RWPE2 (cell line): ENCODE results near the gene BRMS1.

Experiments
- ATAC-seq: fragments of 200-7000 bp; cut with Tn5 transposase; 3 replicates; pipeline ENCODE4 v1.9.1; 2021; ENCODE audit warnings: low read depth
- DNase-seq: peaks from one replicate; pipeline ENCODE4 v3.0.0-alpha.2; 2020; ENCODE audit warnings: low spot score
- H3K27ac ChIP-seq: fragments of 450-650 bp; 2 replicates; pipeline ENCODE4 v1.5.1; 2017; ENCODE audit warnings: mild to moderate bottlenecking; ENCODE audit not compliant: poor library complexity, severe bottlenecking
- H3K27me3 ChIP-seq: fragments of 250-450 bp; sonication (Bioruptor Pico); 2 replicates; pipeline ENCODE4 v1.5.1; 2021; ENCODE audit warnings: mild to moderate bottlenecking, moderate library complexity; ENCODE audit not compliant: insufficient read depth, poor library complexity, severe bottlenecking
- H3K36me3 ChIP-seq: fragments of 250-450 bp; sonication (Bioruptor Pico); 2 replicates; pipeline ENCODE4 v1.5.1; 2020; ENCODE audit warnings: low read depth, mild to moderate bottlenecking, moderate library complexity
- H3K4me1 ChIP-seq: fragments of 250-450 bp; sonication (Bioruptor Pico); 2 replicates; pipeline ENCODE4 v1.5.1; 2021; ENCODE audit warnings: mild to moderate bottlenecking, moderate library complexity; ENCODE audit not compliant: insufficient read depth, poor library complexity, severe bottlenecking
- H3K4me3 ChIP-seq: fragments of 250-450 bp; sonication (Bioruptor Pico); 2 replicates; pipeline ENCODE4 v1.5.1; 2021; ENCODE audit warnings: mild to moderate bottlenecking, moderate library complexity; ENCODE audit not compliant: severe bottlenecking
- H3K9me3 ChIP-seq: fragments of 250-450 bp; sonication (Bioruptor Pico); 2 replicates; pipeline ENCODE4 v1.5.1; 2021; ENCODE audit warnings: mild to moderate bottlenecking, moderate library complexity; ENCODE audit not compliant: severe bottlenecking
- TF ChIP-seq, protein P1 (sequence below): fragments of 450-650 bp; IDR thresholded peaks from one replicate; pipeline ENCODE4 v1.5.1; 2017; ENCODE audit warnings: mild to moderate bottlenecking, moderate library complexity; ENCODE audit not compliant: poor library complexity, severe bottlenecking

Gene BRMS1

DNA sequence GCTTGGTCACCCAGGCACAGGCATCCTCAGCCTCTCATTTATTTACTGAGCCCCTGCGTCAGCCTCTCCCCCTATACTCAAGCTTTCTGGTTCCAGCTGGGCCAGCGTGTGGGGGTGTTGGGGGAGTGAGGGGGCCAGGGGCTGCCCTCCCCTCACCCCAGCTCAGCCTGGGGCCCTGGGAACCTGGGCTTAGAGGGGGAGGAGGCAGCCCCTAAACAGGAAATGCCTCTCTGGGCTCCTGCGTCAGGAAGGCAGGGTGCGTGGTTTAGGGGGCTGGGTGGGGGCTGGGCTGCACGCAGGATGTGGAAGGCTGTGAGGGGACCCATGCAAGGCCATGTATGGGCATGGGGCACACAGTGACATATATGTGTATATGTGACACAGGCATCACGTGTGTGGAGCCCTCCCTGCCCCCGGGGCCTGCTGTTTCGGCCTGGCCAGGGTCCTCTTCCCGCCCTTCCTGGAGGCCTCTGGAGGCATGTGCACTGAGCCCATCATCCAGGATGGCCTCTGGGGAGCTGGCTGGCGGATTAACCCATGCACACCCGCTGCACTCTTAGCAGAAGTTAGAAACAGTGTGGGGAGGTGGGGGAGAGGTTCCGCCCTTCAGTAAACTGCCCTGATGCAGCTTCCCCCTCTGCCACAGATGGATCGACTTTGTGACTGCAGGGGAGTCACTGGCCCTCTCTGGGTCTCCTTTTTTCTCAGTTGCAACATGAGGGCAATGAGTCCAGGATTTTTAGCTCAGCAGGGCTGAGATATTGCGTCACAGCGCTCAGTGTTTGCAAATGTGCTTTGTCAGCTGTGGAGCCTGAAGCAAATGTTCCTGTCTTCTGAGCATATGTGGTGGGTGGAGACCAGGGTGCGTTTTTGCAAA is 26.9 kb downstream of the BRMS1 start:
- Histone ChIP-seq H3K27ac (peak overlapping the region; percentile 2), H3K4me1 (peaks cover 6% of the 10 kb centered on the region), H3K27me3 (no peaks in the 10 kb centered on the region), H3K9me3 (peaks cover 3% of the 10 kb centered on the region), H3K36me3 (no peaks in the 10 kb centered on the region), H3K4me3 (no peak overlapping the region)
- TF ChIP-seq, protein P1, sequence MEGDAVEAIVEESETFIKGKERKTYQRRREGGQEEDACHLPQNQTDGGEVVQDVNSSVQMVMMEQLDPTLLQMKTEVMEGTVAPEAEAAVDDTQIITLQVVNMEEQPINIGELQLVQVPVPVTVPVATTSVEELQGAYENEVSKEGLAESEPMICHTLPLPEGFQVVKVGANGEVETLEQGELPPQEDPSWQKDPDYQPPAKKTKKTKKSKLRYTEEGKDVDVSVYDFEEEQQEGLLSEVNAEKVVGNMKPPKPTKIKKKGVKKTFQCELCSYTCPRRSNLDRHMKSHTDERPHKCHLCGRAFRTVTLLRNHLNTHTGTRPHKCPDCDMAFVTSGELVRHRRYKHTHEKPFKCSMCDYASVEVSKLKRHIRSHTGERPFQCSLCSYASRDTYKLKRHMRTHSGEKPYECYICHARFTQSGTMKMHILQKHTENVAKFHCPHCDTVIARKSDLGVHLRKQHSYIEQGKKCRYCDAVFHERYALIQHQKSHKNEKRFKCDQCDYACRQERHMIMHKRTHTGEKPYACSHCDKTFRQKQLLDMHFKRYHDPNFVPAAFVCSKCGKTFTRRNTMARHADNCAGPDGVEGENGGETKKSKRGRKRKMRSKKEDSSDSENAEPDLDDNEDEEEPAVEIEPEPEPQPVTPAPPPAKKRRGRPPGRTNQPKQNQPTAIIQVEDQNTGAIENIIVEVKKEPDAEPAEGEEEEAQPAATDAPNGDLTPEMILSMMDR, result no peak
- DNase-seq, result no peak
- ATAC-seq, result peak; percentile 42; the same call in 1 of the 3 replicates

DNA sequence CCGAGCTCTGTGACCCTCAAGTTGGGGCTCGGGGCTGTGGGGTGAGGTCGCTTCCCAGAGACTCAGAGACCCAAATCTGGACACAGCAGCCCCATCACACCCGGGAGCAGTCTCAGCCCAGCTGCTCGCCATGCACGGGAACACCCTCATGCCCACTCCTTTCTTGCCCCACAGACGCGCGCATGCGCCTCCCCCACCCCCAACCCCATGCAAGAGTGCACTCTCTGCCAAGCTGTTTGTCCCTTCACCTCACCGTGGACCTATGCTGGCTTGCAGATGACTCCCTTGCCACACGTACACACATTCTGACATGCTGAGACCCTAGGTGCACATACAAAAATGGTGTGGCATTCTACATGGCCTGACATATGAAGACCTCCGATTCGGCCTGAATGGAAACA is 27.6 kb downstream of the BRMS1 start:
- Histone ChIP-seq H3K27ac (no peak overlapping the region), H3K4me1 (peaks cover 6% of the 10 kb centered on the region), H3K36me3 (no peaks in the 10 kb centered on the region), H3K27me3 (no peaks in the 10 kb centered on the region), H3K9me3 (peaks cover 3% of the 10 kb centered on the region), H3K4me3 (no peak overlapping the region)
- no peak for DNase-seq
- no peak for ATAC-seq
- TF ChIP-seq, protein P1, result no peak

DNA sequence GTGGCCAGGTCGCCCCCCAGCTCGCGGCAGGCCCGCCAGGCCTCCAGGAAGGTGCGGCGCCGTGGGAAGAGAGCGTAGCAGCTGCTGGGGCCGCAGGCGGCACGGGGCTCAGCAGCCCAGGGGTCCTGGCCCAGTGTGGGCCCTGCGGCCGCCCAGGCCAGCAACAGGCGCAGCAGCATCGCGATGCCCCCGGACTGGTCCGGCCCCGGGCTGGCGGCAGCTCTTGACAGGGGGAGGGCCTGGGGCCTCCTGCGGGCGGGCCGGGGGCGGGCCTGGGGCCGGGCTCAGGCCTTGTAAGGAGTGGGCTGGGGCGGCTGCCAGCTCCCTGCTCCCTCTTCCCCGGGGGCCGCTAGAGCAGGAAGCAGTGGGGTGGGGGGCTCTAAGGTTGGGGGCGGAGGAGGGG is 28.1 kb downstream of the BRMS1 start, which contains the start of gene CD248:
Gene CD248, minus strand, starts transcription at position 196 of the 403 bp plus-strand sequence. Its CDS starts 17 bp downstream, at position 179.
- TF ChIP-seq, protein P1, result no peak
- peak within 1 kb of the TSS; percentile 2 for H3K27ac ChIP-seq
- H3K4me1 ChIP-seq, result peaks cover 6% of the 10 kb centered on the region
- no peaks in the 10 kb centered on the region for H3K27me3 ChIP-seq
- H3K9me3 ChIP-seq, result peaks cover 3% of the 10 kb centered on the region
- H3K4me3 ChIP-seq, result no peak within 1 kb of the TSS
- H3K36me3 ChIP-seq, result no peaks in the 10 kb centered on the region
- ATAC-seq, result no peak
- no peak for DNase-seq

DNA sequence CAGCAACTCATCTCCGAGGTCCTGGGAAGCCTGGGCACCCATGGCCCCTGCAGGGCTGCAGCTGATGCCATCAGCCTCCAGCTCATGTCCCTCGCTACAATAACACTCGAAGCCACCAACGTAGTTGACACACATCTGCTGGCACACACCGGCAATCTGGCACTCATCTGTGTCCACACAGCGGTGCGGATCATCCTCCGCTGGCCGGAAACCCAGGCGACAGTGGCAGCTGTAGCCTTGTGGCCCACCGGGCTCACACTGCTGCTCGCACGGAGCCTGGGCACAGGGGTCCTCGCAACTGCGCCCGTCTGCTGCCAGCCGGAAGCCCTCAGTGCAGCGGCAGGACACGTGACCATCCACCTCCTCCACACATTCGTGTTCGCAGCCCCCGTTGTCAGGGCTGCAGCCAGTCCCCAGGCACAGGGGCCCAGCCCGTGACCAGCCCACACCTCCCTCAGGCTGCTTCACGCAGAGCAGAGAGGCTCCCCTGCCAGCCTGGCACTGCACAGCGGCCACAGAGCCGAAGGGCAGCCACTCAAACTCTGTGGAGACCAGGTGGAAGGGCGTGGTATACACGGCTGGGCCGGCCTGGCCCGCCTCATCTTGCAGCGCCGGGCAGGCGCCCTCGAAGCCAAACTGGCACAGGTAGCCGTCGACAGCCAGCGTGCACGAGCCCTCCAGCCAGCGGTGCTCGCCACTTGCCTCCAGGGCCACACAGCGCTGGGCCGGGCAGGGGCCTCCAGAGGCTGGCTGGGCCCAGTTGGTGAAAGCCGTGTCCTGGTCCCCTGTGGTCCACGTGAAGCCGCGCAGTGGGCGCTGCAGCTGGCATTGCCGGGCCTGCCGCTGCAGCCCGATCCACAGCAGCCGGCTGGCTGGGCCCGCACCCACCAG is 28.7 kb downstream of the BRMS1 start:
- Histone ChIP-seq H3K27me3 (no peaks in the 10 kb centered on the region), H3K9me3 (peaks cover 3% of the 10 kb centered on the region), H3K4me3 (no peak overlapping the region), H3K27ac (no peak overlapping the region), H3K4me1 (peaks cover 6% of the 10 kb centered on the region), H3K36me3 (no peaks in the 10 kb centered on the region)
- DNase-seq (no peak), ATAC-seq (no peak)
- TF ChIP-seq, protein P1, result no peak
